ENCODE data around the gene CHERP.

Gene CHERP

GRCh38 chr19:16542910-16543472 is 754 bp upstream of the CHERP start:
- peak; percentile 62 for DNase-seq

- DNase-seq: peak; percentile 40
These were observed 652 bp downstream of the CHERP start for GRCh38 chr19:16541526-16542044.

DNA sequence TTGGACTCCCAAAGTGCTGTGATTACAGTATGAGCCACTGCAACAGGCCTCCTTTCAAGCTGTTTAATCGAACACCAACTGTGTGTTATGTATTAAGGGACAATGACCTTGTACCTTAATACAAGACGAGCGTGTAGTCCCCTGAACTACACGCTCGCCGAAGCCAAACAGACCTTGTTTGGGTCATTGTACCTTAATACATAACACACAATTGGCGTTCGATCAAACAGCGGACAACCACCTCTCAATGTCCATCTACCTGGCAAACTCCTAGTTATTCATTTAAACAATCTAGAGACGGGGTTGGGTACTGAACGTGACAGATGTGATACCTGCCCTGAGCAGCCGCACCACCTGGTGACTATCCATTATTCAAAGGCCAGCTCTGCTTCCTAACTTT is 1.3 kb downstream of the CHERP start:
- no peak for DNase-seq

DNA sequence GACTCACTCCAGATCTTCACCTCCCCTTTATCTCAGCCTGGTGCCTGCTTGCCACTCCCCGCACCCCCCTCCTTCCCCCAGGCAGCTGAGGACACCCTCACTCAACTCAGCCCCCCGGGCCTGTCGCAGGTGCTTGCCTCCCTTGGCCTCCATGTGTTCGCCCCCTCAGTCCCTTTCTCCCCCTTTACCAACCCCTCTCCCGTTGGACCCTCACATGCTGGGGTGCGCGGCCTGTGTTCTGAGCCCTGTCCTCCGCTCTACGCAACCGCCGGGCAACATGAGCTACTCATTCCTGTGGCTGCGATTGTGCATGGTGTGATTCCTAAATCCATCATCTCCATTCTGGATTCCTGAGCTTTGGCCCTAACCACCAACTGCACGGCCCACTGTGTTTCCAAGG is 5.1 kb downstream of the CHERP start:
- no peak for DNase-seq

DNA sequence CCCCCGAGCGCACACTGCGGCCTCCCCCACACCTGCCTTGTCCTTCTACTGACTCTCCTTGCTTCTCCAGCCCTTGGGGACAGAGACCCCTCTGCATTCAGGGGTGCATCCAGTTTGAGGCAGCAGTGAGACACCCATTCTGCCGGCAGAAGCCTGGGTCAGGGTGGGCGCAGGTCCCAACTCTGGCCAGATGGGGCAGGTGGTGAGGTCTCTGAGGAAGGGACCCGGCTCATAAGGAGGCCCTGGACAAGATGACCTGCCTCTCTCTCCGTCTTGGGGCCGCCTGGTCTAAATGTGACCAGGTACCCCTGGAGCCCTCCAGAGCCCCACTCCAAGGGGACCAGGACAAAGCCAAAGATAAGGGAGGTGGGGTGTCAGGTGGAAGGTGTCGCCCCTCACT is 6.1 kb downstream of the CHERP start:
- no peak for DNase-seq

DNA sequence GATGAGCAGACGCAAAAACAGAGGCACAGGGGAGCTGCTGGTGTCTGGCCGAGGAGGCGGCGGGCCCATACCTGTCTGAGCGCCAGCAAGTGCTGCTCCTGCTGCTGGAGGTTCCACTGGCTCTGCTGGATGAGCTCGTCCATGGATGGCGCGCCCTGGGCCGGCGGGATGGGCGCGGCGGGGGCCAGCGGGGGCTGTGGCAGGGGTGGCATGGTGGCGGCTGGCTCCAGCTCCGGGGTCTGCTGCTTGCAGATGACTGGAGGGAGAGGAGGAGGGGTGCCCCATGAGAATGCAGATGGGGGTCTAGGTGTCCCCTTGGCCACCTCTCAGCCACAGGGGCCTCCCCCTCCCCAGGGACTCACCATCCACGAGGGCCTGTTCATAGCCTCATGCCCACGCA is 6.9 kb downstream of the CHERP start:
- DNase-seq: no peak

- DNase-seq: no peak
These were observed 9.6 kb downstream of the CHERP start for GRCh38 chr19:16532440-16533234.

- no peak for DNase-seq
These were observed 10.9 kb downstream of the CHERP start for GRCh38 chr19:16531380-16531669.

DNA sequence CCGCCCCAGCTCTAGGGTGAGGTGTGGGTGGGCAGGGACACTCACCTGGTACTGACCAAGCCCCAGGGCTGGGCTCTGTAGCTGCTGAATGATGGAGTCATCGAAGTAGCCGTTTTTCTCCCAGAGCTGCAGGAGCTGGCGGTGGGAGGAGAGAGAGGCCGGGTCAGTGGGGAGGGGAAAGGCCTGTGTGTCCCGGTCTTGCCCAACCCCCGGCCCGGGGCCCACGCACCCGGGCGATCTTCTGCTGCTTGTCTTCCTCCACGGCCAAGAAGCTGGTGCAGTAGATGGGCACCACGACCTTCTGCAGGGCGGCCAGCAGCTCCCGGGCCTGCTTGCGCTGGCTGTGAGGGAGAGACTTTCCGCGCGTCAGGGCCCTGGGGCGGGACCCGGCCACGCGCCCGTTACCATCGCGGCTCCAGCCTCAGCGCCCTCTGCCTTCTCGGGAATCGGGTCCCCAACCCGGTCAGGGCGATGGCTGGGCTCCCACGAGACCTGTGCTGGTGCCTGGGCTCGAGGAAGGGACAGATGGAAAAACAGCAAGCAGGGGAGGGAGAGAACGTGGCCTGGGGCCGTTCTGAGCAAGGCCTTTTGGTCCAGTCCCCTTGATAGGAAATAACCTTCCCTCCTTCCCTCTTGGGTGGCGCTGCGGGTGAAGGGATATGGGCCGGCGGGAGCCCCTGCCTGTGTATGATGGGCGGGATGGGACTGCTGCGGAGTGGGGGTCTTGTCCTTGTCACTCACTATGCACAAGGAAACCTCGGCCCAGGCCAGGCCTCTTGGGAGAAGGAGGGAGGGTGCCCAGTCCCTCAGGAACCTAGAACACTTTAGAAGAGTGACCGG is 11.5 kb downstream of the CHERP start:
- no peak for DNase-seq

- no peak for DNase-seq
These were observed 12.6 kb downstream of the CHERP start for GRCh38 chr19:16529466-16530144.

GRCh38 chr19:16527971-16528521 is 14.2 kb downstream of the CHERP start:
- peak; percentile 70 for DNase-seq

GRCh38 chr19:16527334-16527935 is 14.8 kb downstream of the CHERP start:
- no peak for DNase-seq

DNA sequence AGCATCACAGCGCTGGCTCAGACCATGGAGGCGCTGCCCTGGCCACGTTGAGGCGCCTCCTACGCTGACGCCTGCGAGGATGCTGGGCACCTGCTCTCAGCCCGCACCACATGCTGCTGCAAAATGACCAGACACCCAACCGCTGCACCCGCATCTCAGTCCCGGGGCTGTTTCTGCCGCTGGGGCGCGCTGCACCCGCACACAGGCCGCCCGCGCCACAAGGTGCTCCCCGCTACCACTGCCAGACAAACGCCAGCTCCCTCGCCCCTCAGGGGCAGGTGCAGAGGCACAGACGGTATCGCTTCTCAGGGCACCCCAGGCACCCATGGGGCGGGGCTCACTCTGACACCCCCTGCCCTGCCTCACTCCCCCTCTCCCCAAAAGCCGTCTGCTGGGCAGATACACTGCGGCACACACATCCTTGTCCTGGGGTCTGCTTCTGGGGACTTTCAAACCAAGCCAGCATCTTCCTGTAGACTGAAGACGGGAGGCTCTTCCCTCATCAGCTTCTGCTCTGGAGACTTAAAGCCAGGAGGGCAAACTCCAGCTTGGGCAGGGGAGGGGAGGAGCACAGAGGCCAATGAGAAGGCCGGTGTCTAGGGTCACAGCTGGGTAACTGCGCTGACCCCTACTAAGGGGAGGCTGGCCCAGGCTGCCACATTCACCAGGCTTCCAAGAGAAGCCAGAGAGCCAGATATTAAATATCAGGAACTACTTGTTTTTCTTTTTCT is 16.3 kb downstream of the CHERP start:
- no peak for DNase-seq

DNA sequence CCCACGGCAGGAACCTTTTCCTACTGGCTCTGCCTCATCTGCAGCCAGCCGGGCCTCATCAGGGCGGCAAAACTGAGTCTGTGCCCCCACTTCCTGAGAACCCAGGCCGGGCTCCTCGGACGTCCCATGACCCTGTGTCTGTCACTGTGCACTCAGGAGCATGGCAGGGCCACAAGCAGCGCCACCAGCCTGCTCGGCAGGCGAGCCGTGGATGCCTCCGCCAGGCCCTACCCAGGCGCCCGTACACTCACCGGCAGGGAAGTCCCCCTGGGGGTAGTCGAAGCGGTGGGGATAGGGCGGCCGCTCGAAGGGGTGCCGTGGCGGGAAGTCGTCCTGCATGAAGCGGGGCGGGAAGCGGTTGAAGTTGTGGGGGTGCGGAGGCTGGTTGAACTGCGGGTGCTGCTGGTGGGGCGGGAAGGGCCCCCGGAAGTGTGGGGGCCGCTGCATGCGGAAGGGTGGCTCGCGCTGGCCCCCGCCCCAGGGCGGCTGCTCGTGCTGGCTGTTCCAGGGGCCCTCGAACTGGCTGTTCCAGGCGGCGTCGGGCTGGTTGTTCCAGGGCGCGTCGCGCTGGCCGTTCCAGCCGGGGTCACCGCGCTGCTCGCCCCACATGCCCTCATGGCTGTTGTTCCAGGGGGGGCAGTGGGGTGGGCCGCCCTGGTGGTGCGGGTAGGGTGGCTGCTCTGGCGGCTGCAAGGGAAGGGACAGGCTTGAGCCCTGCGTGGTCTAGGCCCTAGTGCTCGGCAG is 17.1 kb downstream of the CHERP start:
- DNase-seq: no peak

GRCh38 chr19:16522559-16523377 is 19.5 kb downstream of the CHERP start:
- no peak for DNase-seq

GRCh38 chr19:16521715-16522289 is 20.4 kb downstream of the CHERP start:
- DNase-seq: no peak

- no peak for DNase-seq
These were observed 21.1 kb downstream of the CHERP start for GRCh38 chr19:16520986-16521624.

GRCh38 chr19:16520074-16520973 is 21.9 kb downstream of the CHERP start:
- DNase-seq: no peak
